ENCODE results near the gene LRRC47. TPM values are rescaled to one million over a fixed set of nuclear protein-coding genes. Genes with fewer than 3 reads are reported as not detected.

Gene LRRC47
- total RNA-seq, 1 donor from 2014 or later, result 57.0 TPM

DNA sequence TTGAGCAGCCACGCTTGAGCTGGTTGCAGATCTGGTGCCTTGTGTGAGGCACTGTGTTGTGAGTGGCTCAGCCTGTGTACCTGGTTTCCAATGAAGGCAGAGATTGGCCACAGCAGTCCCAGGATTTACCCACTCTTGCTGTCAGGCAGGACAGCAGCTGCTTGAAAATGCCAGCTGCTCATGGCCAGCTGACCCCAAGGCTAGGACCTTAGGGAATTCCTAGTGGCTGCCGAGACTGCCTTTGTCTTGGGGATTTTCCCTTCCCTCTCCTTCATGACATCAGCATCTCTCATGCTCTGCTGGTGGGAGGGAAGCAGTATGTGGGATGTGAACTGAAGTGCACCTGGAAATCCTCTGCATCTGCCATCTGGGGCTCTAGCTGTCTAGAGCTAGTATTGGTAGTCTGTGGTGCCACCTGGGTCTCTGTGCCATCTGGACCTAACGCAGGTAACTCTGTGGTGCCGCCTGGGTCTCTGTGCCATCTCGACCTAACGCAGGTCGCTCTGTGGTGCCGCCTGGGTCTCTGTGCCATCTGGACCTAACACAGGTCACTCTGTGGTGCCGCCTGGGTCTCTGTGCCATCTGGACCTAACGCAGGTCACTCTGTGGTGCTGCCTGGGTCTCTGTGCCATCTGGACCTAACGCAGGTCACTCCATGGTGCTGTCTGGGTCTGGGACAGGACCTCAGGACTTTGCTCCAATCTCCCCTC is 3.8 kb upstream of the LRRC47 start:
- H3K4me1 Mint-ChIP-seq (ENCODE audit: low read depth), result peaks cover 11% of the 10 kb centered on the region
- H3K36me3 Mint-ChIP-seq (ENCODE audit: insufficient read depth), result no peaks in the 10 kb centered on the region
- H3K27me3 Mint-ChIP-seq, result peaks cover 38% of the 10 kb centered on the region
- TF ChIP-seq, protein P1, sequence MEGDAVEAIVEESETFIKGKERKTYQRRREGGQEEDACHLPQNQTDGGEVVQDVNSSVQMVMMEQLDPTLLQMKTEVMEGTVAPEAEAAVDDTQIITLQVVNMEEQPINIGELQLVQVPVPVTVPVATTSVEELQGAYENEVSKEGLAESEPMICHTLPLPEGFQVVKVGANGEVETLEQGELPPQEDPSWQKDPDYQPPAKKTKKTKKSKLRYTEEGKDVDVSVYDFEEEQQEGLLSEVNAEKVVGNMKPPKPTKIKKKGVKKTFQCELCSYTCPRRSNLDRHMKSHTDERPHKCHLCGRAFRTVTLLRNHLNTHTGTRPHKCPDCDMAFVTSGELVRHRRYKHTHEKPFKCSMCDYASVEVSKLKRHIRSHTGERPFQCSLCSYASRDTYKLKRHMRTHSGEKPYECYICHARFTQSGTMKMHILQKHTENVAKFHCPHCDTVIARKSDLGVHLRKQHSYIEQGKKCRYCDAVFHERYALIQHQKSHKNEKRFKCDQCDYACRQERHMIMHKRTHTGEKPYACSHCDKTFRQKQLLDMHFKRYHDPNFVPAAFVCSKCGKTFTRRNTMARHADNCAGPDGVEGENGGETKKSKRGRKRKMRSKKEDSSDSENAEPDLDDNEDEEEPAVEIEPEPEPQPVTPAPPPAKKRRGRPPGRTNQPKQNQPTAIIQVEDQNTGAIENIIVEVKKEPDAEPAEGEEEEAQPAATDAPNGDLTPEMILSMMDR (IDR thresholded peaks at IDR 0.05; ENCODE audit: unreplicated experiment), result no peak
- H3K9me3 Mint-ChIP-seq (ENCODE audit: low read depth), result peaks cover 4% of the 10 kb centered on the region
- H3K4me3 Mint-ChIP-seq (ENCODE audit: low read depth), result no peak overlapping the region
- DNase-seq (ENCODE audit: low spot score, unreplicated experiment), result no peak
- H3K27ac Mint-ChIP-seq, result no peak overlapping the region

DNA sequence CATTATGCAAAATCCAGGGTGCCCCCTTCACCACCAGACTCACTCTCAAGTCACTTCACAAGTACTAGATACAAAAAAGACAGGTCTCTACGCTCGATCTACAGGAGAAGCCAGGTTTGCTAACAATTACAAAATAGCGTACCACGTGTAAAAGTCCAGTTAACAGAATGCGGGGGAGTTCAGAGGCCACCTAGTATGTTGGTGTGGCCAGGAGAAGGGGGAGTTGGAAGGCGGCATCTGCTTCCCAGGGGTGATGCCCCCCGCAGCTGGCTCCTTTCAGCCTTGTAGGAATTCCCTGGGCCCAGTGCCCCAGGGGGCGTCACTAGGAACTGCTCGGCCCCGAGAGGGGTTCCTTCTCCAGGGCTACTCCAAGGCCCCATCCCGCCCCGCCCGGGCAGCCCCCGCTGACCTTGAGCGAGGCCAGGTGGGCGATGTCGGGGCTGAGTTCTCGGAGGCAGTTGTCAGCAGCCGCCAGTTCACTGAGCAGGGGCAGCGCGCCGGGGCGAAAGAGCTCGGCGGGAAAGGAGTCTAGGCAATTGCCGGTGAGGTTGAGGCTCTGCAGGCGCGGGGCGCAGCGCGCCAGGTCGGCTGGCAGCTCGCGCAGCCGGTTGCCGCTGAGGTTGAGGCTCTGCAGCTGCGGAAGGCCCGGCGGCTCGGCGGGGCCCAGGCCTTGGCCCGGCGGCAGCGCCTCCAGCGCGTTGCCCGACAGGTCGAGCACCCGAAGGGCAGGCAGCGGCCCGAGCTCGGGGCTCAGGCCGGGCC is 664 bp downstream of the LRRC47 start:
- Mint-ChIP-seq H3K27ac (peak overlapping the region; percentile 85), H3K36me3 (ENCODE audit: insufficient read depth) (peaks cover 2% of the 10 kb centered on the region), H3K27me3 (peaks cover 7% of the 10 kb centered on the region), H3K4me1 (ENCODE audit: low read depth) (peaks cover 17% of the 10 kb centered on the region), H3K9me3 (ENCODE audit: low read depth) (no peaks in the 10 kb centered on the region), H3K4me3 (ENCODE audit: low read depth) (peak overlapping the region; percentile 86)
- TF ChIP-seq, protein P1 (IDR thresholded peaks at IDR 0.05; ENCODE audit: unreplicated experiment), result no peak
- DNase-seq (ENCODE audit: low spot score, unreplicated experiment), result no peak

DNA sequence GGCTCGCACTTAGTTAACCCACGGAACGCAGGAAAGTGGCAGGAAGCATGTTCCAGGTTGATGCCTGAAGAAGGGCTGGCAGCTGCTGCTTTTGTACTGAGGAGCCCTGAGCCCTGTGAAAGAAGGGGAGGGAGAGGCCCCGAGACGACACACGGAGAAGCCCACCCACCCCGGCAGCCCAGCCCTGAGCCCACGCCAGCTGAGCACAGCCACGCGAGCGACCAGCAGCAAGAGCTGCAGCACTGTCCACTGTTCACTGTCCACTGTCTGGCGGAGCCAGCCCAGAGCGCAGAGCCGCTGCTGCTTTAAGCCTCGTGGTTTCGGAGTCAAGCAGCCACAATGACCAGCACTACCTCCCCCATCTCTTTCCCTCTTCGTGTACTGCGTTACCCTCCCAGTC is 5.3 kb downstream of the LRRC47 start:
- H3K27ac Mint-ChIP-seq, result no peak overlapping the region

DNA sequence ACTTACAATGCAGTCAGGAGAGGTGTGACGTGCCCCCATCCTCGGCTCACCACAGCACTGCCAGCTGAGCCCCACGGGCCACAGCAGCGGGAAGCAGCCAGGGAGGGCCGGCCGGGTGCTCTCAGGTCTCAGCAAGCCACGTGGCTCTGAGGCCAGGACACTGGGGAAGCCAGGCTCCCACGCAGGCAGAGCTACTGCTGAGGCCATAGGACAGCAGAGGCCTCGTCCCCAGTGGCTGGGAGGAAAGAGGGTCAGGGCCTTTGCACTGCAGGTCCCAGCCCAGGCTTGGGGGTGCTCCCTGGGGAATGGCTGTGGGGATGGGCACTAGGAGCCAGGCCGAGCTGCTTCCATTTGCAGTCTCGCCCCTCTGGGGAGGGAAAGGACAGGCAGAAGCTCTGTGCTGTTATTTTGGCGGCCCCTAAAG is 5.8 kb downstream of the LRRC47 start:
- Mint-ChIP-seq H3K4me3 (ENCODE audit: low read depth) (no peak overlapping the region), H3K27me3 (no peaks in the 10 kb centered on the region), H3K9me3 (ENCODE audit: low read depth) (no peaks in the 10 kb centered on the region), H3K27ac (no peak overlapping the region), H3K36me3 (ENCODE audit: insufficient read depth) (peaks cover 5% of the 10 kb centered on the region), H3K4me1 (ENCODE audit: low read depth) (peaks cover 9% of the 10 kb centered on the region)
- no peak for DNase-seq (ENCODE audit: low spot score, unreplicated experiment)
- TF ChIP-seq, protein P1 (IDR thresholded peaks at IDR 0.05; ENCODE audit: unreplicated experiment), result no peak

More for the DNA sequence above, 5.3 kb downstream of the LRRC47 start:
- peaks cover 4% of the 10 kb centered on the region for H3K36me3 Mint-ChIP-seq (ENCODE audit: insufficient read depth)
- H3K4me1 Mint-ChIP-seq (ENCODE audit: low read depth), result peaks cover 10% of the 10 kb centered on the region
- H3K4me3 Mint-ChIP-seq (ENCODE audit: low read depth), result no peak overlapping the region
- TF ChIP-seq, protein P1 (IDR thresholded peaks at IDR 0.05; ENCODE audit: unreplicated experiment), result no peak
- no peaks in the 10 kb centered on the region for H3K9me3 Mint-ChIP-seq (ENCODE audit: low read depth)
- DNase-seq (ENCODE audit: low spot score, unreplicated experiment), result no peak
- H3K27me3 Mint-ChIP-seq, result no peaks in the 10 kb centered on the region

DNA sequence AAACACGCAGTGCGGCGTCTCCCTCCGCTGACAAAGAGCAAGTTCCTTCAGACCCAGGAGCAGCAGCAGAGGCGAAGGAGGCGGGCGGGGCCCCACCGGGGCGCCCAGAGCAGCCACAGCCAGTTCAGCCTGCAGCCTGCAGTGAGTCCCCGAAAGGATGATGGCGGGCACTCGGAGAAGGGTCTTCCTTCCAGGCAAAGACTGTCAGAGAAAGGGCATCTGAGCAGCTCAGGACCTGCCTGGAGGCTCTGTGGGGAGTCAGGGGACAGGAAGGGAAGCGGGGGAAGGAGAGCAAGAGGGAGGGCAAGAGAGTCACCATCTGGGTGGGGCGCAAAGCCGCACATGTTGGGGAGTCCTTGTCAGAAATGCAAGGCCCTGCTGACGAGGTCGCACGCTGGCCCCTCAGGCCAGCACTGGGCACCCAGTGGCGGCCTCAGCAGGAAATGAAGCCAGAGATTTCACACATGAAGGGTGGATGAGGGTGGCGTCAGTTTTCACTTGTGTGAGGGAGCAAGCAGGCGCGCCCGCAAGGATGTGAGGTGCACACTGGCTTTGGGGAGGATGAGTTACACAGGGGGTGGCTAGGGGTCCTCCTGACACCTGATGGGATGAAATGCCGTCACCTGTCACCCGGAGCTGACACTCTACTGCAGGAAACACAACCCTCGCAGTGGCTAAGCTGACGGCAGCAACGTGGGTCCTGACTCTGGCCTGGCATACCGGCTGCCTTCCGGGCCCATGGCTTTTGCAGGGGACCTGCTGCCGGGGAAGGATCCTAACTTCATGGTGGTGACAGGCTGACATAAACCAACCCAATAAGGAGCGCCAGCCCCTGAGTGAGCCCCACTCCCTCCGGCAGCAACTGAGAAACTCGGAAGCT is 6.6 kb downstream of the LRRC47 start:
- peaks cover 9% of the 10 kb centered on the region for H3K36me3 Mint-ChIP-seq (ENCODE audit: insufficient read depth)
- no peak for DNase-seq (ENCODE audit: low spot score, unreplicated experiment)
- TF ChIP-seq, protein P1 (IDR thresholded peaks at IDR 0.05; ENCODE audit: unreplicated experiment), result no peak
- no peak overlapping the region for H3K4me3 Mint-ChIP-seq (ENCODE audit: low read depth)
- H3K27ac Mint-ChIP-seq, result no peak overlapping the region
- H3K27me3 Mint-ChIP-seq, result no peaks in the 10 kb centered on the region
- peaks cover 3% of the 10 kb centered on the region for H3K4me1 Mint-ChIP-seq (ENCODE audit: low read depth)
- no peaks in the 10 kb centered on the region for H3K9me3 Mint-ChIP-seq (ENCODE audit: low read depth)
